Activated CD4-positive, alpha-beta memory T cell treated with anti-CD3 and anti-CD28 coated beads for 36 hours (primary cell): ENCODE data around the gene DMRT2. TPM values are rescaled to one million over a fixed set of nuclear protein-coding genes. Genes with fewer than 3 reads are reported as not detected.

ENCODE experiments used
- CTCF ChIA-PET: fragments of 350-600 bp; sonication (Branson Sonifier 250); formaldehyde crosslinking; loops from one replicate; lab custom pipeline; 2021; ENCODE audit warnings: antibody characterized with exemption, inconsistent platforms; lab: Charles Lee
- POLR2A ChIA-PET: fragments of 350-600 bp; sonication (Branson Sonifier 250); formaldehyde crosslinking; loops from one replicate; lab custom pipeline; 2021; ENCODE audit warnings: antibody characterized with exemption; lab: Charles Lee
- DNase-seq: peaks from one replicate; pipeline ENCODE4 v3.0.0-alpha.2; 2020
- H3K27ac Mint-ChIP-seq: one replicate; pipeline ENCODE4 v1.8.0; 2021; ENCODE audit warnings: mixed read lengths
- H3K27me3 Mint-ChIP-seq: one replicate; pipeline ENCODE4 v1.8.0; 2021; ENCODE audit warnings: mixed read lengths
- H3K36me3 Mint-ChIP-seq: one replicate; pipeline ENCODE4 v1.8.0; 2021; ENCODE audit warnings: mixed read lengths
- H3K4me1 Mint-ChIP-seq: one replicate; pipeline ENCODE4 v1.8.0; 2021; ENCODE audit warnings: low read depth, mixed read lengths
- H3K4me3 Mint-ChIP-seq: one replicate; pipeline ENCODE4 v1.8.0; 2021; ENCODE audit warnings: mild to moderate bottlenecking, mixed read lengths
- H3K9me3 Mint-ChIP-seq: one replicate; pipeline ENCODE4 v1.8.0; 2021; ENCODE audit warnings: mixed read lengths
- intact Hi-C: fragments of 100-400 bp; cut with micrococcal nuclease; formaldehyde crosslinking; loops from one replicate; pipeline ENCODE4 v1.15.1; 2023
- total RNA-seq, 2 experiments: library from RNA; stranded (reverse); gene quantifications; one replicate each; pipeline ENCODE4 v1.2.3, GENCODE V29; 2021

The DMRT2 gene
- total RNA-seq, 2 experiments from 2014 or later = 0.24 to 0.58 TPM

- Mint-ChIP-seq H3K27me3 (peaks cover 24% of the 10 kb centered on the region), H3K27ac (no peak overlapping the region), H3K36me3 (no peaks in the 10 kb centered on the region), H3K4me1 (no peaks in the 10 kb centered on the region), H3K4me3 (no peak overlapping the region), H3K9me3 (peaks cover 4% of the 10 kb centered on the region)
- DNase-seq = no peak
- POLR2A ChIA-PET = no interaction called here
- intact Hi-C loops = no loop called here
- CTCF ChIA-PET = no interaction called here
Measured at GRCh38 chr9:1024112-1024511, 26.0 kb upstream of the DMRT2 start.

- Mint-ChIP-seq H3K36me3 (no peaks in the 10 kb centered on the region), H3K27ac (no peak overlapping the region), H3K4me1 (no peaks in the 10 kb centered on the region), H3K27me3 (peaks cover 25% of the 10 kb centered on the region), H3K9me3 (peaks cover 4% of the 10 kb centered on the region), H3K4me3 (no peak overlapping the region)
- POLR2A ChIA-PET = no interaction called here
- intact Hi-C loops = no loop called here
- CTCF ChIA-PET = no interaction called here
- DNase-seq = no peak
Measured at GRCh38 chr9:1025131-1025530, 25.0 kb upstream of the DMRT2 start.

- intact Hi-C loops = no loop called here
Measured at GRCh38 chr9:1026219-1026618, 23.9 kb upstream of the DMRT2 start.

GRCh38 chr9:1028501-1029190 lies 21.5 kb upstream of the DMRT2 start:
- H3K27ac Mint-ChIP-seq = no peak overlapping the region
- H3K4me3 Mint-ChIP-seq = no peak overlapping the region
- no peaks in the 10 kb centered on the region for H3K4me1 Mint-ChIP-seq
- intact Hi-C loops = no loop called here
- no peak for DNase-seq
- H3K27me3 Mint-ChIP-seq = peaks cover 29% of the 10 kb centered on the region
- CTCF ChIA-PET = interaction anchor here (1.1 kb wide), 1 partner anchor 18 kb away, joined by 3 read pairs; no protein-coding TSS in a partner anchor
- H3K36me3 Mint-ChIP-seq = no peaks in the 10 kb centered on the region
- POLR2A ChIA-PET = no interaction called here
- no peaks in the 10 kb centered on the region for H3K9me3 Mint-ChIP-seq

More at GRCh38 chr9:1026219-1026618, 23.9 kb upstream of the DMRT2 start:
- peaks cover 24% of the 10 kb centered on the region for H3K27me3 Mint-ChIP-seq
- peaks cover 4% of the 10 kb centered on the region for H3K9me3 Mint-ChIP-seq
- no peaks in the 10 kb centered on the region for H3K4me1 Mint-ChIP-seq
- H3K27ac Mint-ChIP-seq = no peak overlapping the region
- H3K4me3 Mint-ChIP-seq = no peak overlapping the region
- H3K36me3 Mint-ChIP-seq = no peaks in the 10 kb centered on the region
- POLR2A ChIA-PET = no interaction called here
- DNase-seq = no peak
- CTCF ChIA-PET = no interaction called here

GRCh38 chr9:1031951-1032601 lies 18.1 kb upstream of the DMRT2 start:
- intact Hi-C loops = no loop called here

GRCh38 chr9:1034271-1034670 lies 15.9 kb upstream of the DMRT2 start:
- Mint-ChIP-seq H3K27ac (no peak overlapping the region), H3K4me3 (no peak overlapping the region), H3K36me3 (no peaks in the 10 kb centered on the region), H3K4me1 (no peaks in the 10 kb centered on the region), H3K27me3 (peaks cover 25% of the 10 kb centered on the region), H3K9me3 (no peaks in the 10 kb centered on the region)
- ChIA-PET POLR2A (no interaction called here), CTCF (interaction anchor here (0.6 kb wide), 1 partner anchor 25 kb away, joined by 4 read pairs; no protein-coding TSS in a partner anchor)
- DNase-seq = no peak
- intact Hi-C loops = no loop called here

More at GRCh38 chr9:1031951-1032601, 18.1 kb upstream of the DMRT2 start:
- no peak for DNase-seq
- H3K9me3 Mint-ChIP-seq = no peaks in the 10 kb centered on the region
- ChIA-PET CTCF (no interaction called here), POLR2A (no interaction called here)
- peaks cover 24% of the 10 kb centered on the region for H3K27me3 Mint-ChIP-seq
- H3K4me1 Mint-ChIP-seq = no peaks in the 10 kb centered on the region
- no peaks in the 10 kb centered on the region for H3K36me3 Mint-ChIP-seq
- no peak overlapping the region for H3K4me3 Mint-ChIP-seq
- H3K27ac Mint-ChIP-seq = no peak overlapping the region

- Mint-ChIP-seq H3K27ac (no peak overlapping the region), H3K27me3 (peaks cover 50% of the 10 kb centered on the region), H3K4me1 (peaks cover 14% of the 10 kb centered on the region), H3K4me3 (no peak overlapping the region), H3K9me3 (no peaks in the 10 kb centered on the region), H3K36me3 (no peaks in the 10 kb centered on the region)
- intact Hi-C loops = no loop called here
- ChIA-PET POLR2A (no interaction called here), CTCF (interaction anchor here (1.9 kb wide), 1 partner anchor 31 kb away, joined by 7 read pairs; no protein-coding TSS in a partner anchor)
- no peak for DNase-seq
Measured at GRCh38 chr9:1039589-1039988, 10.6 kb upstream of the DMRT2 start.

- Mint-ChIP-seq H3K27me3 (peaks cover 65% of the 10 kb centered on the region), H3K36me3 (peaks cover 5% of the 10 kb centered on the region), H3K4me1 (peaks cover 28% of the 10 kb centered on the region), H3K9me3 (no peaks in the 10 kb centered on the region), H3K27ac (no peak overlapping the region), H3K4me3 (no peak overlapping the region)
- intact Hi-C loops = no loop called here
- CTCF ChIA-PET = no interaction called here
- POLR2A ChIA-PET = no interaction called here
- peak; percentile 58 for DNase-seq
Measured at GRCh38 chr9:1042466-1042865, 7.7 kb upstream of the DMRT2 start.

- H3K27me3 Mint-ChIP-seq = peaks cover 78% of the 10 kb centered on the region
- ChIA-PET POLR2A (no interaction called here), CTCF (no interaction called here)
- intact Hi-C loops = loop anchor here (5.0 kb wide), 1 partner anchor 202 kb away; the partner anchor contains the start of gene DMRT1
- H3K9me3 Mint-ChIP-seq = no peaks in the 10 kb centered on the region
- peaks cover 49% of the 10 kb centered on the region for H3K4me1 Mint-ChIP-seq
- peak overlapping the region; percentile 32 for H3K4me3 Mint-ChIP-seq
- no peak overlapping the region for H3K27ac Mint-ChIP-seq
- peaks cover 10% of the 10 kb centered on the region for H3K36me3 Mint-ChIP-seq
- DNase-seq = no peak
Measured at GRCh38 chr9:1044643-1045042, 5.5 kb upstream of the DMRT2 start.

GRCh38 chr9:1046639-1047572 lies 3.3 kb upstream of the DMRT2 start:
- peaks cover 78% of the 10 kb centered on the region for H3K27me3 Mint-ChIP-seq
- H3K27ac Mint-ChIP-seq = no peak overlapping the region
- peaks cover 13% of the 10 kb centered on the region for H3K36me3 Mint-ChIP-seq

GRCh38 chr9:1047591-1048230 lies 2.4 kb upstream of the DMRT2 start:
- Mint-ChIP-seq H3K4me3 (peak overlapping the region; percentile 79), H3K4me1 (peaks cover 64% of the 10 kb centered on the region), H3K9me3 (no peaks in the 10 kb centered on the region), H3K36me3 (peaks cover 13% of the 10 kb centered on the region), H3K27ac (no peak overlapping the region), H3K27me3 (peaks cover 79% of the 10 kb centered on the region)
- DNase-seq = peak; percentile 37
- ChIA-PET CTCF (interaction anchor here (1.2 to 1.4 kb wide), 2 partner anchors 38 to 50 kb away, joined by 3 to 7 read pairs; no protein-coding TSS in a partner anchor), POLR2A (no interaction called here)
- intact Hi-C loops = loop anchor here (5.0 kb wide), 1 partner anchor 205 kb away; the partner anchor contains the start of gene DMRT1

More at GRCh38 chr9:1046639-1047572, 3.3 kb upstream of the DMRT2 start:
- H3K4me3 Mint-ChIP-seq = peak overlapping the region; percentile 79
- no peak for DNase-seq
- intact Hi-C loops = loop anchor here (1.0 to 5.0 kb wide), 2 partner anchors 72 to 205 kb away; partner anchors contain the start of gene DMRT1
- CTCF ChIA-PET = interaction anchor here (1.2 to 1.4 kb wide), 2 partner anchors 37 to 49 kb away, joined by 3 to 7 read pairs; no protein-coding TSS in a partner anchor
- peaks cover 61% of the 10 kb centered on the region for H3K4me1 Mint-ChIP-seq
- H3K9me3 Mint-ChIP-seq = no peaks in the 10 kb centered on the region
- POLR2A ChIA-PET = no interaction called here
